Right lobe of liver (tissue), 6 donors: Measurements from ENCODE around the gene SLC29A1. TPM values are rescaled to one million over a fixed set of nuclear protein-coding genes. Genes with fewer than 3 reads are reported as not detected.

Experiments
- ATAC-seq, 4 donors: fragments of 200-7000 bp; cut with Tn5 transposase; one replicate each; pipeline ENCODE4 v1.9.1; 2020; ENCODE audit warnings: mild to moderate bottlenecking in 4 of 4, moderate library complexity in 4 of 4
- DNase-seq, 3 donors: peaks; one replicate each; pipeline ENCODE4 v3.0.0-alpha.2; 2020
- H3K27ac ChIP-seq, 3 donors: fragments of 200-600 bp; one replicate each; pipeline ENCODE4 v1.8.0; 2022
- H3K27me3 ChIP-seq, 2 donors: fragments of 200-600 bp; one replicate each; pipeline ENCODE4 v1.8.0; 2022
- H3K36me3 ChIP-seq, 4 donors: fragments of 200-600 bp; sonication (generic) in 1 of 4; one replicate each; pipeline versions ENCODE4 v1.5.1 to v1.8.0; 2017 to 2022; ENCODE audit warnings: control low read depth in 1 of 4
- H3K4me1 ChIP-seq, 4 donors: fragments of 200-600 bp; sonication (generic) in 1 of 4; one replicate each; pipeline versions ENCODE4 v1.5.1 to v1.8.0; 2017 to 2022; ENCODE audit warnings: control low read depth in 1 of 4
- H3K4me3 ChIP-seq, 3 donors: fragments of 200-600 bp; one replicate each; pipeline ENCODE4 v1.8.0; 2022
- H3K9me3 ChIP-seq, 4 donors: fragments of 200-600 bp; sonication (generic) in 1 of 4; one replicate each; pipeline versions ENCODE4 v1.5.1 to v1.8.0; 2017 to 2022; ENCODE audit warnings: control low read depth in 1 of 4
- POLR2A ChIP-seq: fragments of 450-650 bp; IDR thresholded peaks from one replicate; pipeline ENCODE4 v1.6.1; 2017; ENCODE audit warnings: antibody characterized with exemption, mild to moderate bottlenecking
- WGBS: methylation state at CpG from one replicate; pipeline ENCODE4 v1.1.6; 2018; ENCODE audit warnings: low coverage, low lambda C conversion rate; ENCODE audit not compliant: insufficient coverage; ENCODE audit errors: missing lambda C conversion rate; 5-methylcytosine and 5-hydroxymethylcytosine counted together
- intact Hi-C, 2 donors: fragments of 100-400 bp; cut with DNase I; formaldehyde crosslinking; loops; one replicate each; pipeline versions ENCODE4 v1.11.2 to v1.14.1; 2022
- total RNA-seq, 6 experiments: library from RNA; depleted of rRNA in 2 of 6; stranded (reverse); fragments of >200 nt in 2 of 6; fragmentation: NEBNext Ultra II Directional in 3 of 6; extraction: Animal tissue kit (Norgen Biotek cat#: 25700) in 3 of 6; gene quantifications; one replicate each; pipeline versions ENCODE4 v1.1.0 to v1.2.4, GENCODE V29; 2016 to 2023
- TF ChIP-seq, protein P1 (sequence below), 4 donors: fragments of 200-600 bp in 3 of 4; fragments of 450-650 bp in 1 of 4; IDR thresholded peaks; one replicate each; pipeline versions ENCODE4 v1.5.1 to v1.8.0; 2016 to 2022; ENCODE audit warnings: antibody characterized with exemption in 4 of 4, mild to moderate bottlenecking in 2 of 4
- donor health status: DM: no; HTN: yes; CAD: no.
- donor health status: DM: no; HTN: no; CAD: no.
- donor health status: DM: no; HTN: no; CAD: no.
- donor health status: DM: no; HTN: yes; CAD: no.
- donor health status: DM: no; HTN: yes; CAD: no.

SLC29A1 gene
- total RNA-seq, 6 experiments from 2014 or later, result 27.4 to 51.3 (median 31.4) TPM

DNA sequence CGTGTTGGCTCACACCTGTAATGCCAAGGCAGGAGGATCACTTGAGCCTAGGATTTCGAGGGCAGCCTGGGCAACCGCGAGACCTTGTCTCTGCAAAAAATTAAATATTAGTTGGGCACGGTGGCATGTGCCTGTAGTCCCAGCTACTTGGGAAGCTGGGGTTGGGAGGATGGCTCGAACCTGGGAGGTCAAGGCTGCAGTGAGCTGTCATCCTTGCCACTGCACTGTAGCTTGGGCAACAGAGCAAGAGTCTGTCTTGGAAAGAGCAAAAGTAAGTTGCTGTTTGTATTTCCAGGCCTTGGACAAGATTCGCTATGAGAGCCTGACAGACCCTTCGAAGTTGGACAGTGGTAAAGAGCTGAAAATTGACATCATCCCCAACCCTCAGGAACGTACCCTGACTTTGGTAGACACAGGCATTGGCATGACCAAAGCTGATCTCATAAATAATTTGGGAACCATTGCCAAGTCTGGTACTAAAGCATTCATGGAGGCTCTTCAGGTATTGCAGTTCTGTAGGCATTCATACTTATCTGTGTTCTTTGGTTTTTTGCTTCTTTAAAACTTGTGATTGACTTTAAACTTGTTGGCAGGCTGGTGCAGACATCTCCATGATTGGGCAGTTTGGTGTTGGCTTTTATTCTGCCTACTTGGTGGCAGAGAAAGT, 25.8 kb downstream of the SLC29A1 start:
- Histone ChIP-seq H3K9me3 (no peaks in the 10 kb centered on the region), H3K27ac (peak overlapping the region; percentile 100), H3K36me3 (peaks cover 11 to 59% (median 47%) of the 10 kb centered on the region in 4 donors), H3K4me1 (peaks cover 0 to 47% (median 2%) of the 10 kb centered on the region in 4 donors), H3K27me3 (no peaks in the 10 kb centered on the region), H3K4me3 (peak overlapping the region in 2 of 3 donors; percentile 67 to 73)
- ATAC-seq (no peak), DNase-seq (peak in 1 of 3 donors; percentile 37)
- intact Hi-C loops, result no loop called here
- TF ChIP-seq, protein P1, sequence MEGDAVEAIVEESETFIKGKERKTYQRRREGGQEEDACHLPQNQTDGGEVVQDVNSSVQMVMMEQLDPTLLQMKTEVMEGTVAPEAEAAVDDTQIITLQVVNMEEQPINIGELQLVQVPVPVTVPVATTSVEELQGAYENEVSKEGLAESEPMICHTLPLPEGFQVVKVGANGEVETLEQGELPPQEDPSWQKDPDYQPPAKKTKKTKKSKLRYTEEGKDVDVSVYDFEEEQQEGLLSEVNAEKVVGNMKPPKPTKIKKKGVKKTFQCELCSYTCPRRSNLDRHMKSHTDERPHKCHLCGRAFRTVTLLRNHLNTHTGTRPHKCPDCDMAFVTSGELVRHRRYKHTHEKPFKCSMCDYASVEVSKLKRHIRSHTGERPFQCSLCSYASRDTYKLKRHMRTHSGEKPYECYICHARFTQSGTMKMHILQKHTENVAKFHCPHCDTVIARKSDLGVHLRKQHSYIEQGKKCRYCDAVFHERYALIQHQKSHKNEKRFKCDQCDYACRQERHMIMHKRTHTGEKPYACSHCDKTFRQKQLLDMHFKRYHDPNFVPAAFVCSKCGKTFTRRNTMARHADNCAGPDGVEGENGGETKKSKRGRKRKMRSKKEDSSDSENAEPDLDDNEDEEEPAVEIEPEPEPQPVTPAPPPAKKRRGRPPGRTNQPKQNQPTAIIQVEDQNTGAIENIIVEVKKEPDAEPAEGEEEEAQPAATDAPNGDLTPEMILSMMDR (IDR thresholded peaks at IDR 0.05), result no peak
- no peak for TF ChIP-seq POLR2A
- 70% methylated on average over 4 of the region's 9 CpGs for WGBS

DNA sequence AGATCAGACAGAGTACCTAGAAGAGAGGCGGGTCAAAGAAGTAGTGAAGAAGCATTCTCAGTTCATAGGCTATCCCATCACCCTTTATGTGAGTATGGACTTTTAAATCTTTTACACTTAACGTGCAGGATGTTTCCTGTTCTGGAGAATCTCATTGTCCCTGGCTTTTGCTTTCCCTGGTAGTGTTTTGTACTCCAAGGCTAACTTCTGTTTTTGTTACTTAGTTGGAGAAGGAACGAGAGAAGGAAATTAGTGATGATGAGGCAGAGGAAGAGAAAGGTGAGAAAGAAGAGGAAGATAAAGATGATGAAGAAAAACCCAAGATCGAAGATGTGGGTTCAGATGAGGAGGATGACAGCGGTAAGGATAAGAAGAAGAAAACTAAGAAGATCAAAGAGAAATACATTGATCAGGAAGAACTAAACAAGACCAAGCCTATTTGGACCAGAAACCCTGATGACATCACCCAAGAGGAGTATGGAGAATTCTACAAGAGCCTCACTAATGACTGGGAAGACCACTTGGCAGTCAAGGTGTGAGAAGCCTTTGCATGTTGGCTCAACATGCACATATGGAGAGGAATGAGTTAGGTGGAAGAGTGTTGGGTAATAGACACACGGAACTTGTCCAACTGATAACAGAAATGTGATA, 26.8 kb downstream of the SLC29A1 start:
- ATAC-seq (no peak), DNase-seq (no peak)
- WGBS, result 62% methylated on average over 5 of the region's 6 CpGs
- Histone ChIP-seq H3K36me3 (peaks cover 14 to 69% (median 49%) of the 10 kb centered on the region in 4 donors), H3K4me3 (no peak overlapping the region), H3K4me1 (peaks cover 0 to 45% (median 2%) of the 10 kb centered on the region in 4 donors), H3K9me3 (no peaks in the 10 kb centered on the region), H3K27ac (peak overlapping the region in 2 of 3 donors; percentile 19 to 100), H3K27me3 (no peaks in the 10 kb centered on the region)
- no peak for TF ChIP-seq POLR2A
- TF ChIP-seq, protein P1 (IDR thresholded peaks at IDR 0.05), result no peak
- intact Hi-C loops, result no loop called here

DNA sequence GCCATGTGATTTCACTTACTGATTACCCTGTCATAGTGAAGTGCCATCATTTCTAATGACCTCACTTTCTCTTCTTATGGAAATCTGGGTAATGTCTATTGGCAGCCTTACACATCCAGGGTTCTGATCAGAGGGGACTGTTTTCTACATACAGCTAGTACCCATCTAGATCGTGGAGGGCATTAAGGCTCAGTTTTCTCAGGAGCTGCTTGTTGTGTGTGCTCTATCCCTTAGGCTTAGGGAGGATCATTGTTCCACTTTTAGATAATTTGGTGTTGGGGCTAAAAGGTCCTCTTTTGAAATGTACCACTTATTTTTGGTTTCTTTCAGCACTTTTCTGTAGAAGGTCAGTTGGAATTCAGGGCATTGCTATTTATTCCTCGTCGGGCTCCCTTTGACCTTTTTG, 27.3 kb downstream of the SLC29A1 start:
- H3K27me3 ChIP-seq, result no peaks in the 10 kb centered on the region
- no peak for DNase-seq
- H3K36me3 ChIP-seq, result peaks cover 14 to 70% (median 49%) of the 10 kb centered on the region in 4 donors
- intact Hi-C loops, result no loop called here
- 54% methylated on average over 2 of the region's 3 CpGs for WGBS
- ATAC-seq, result no peak
- peak overlapping the region in 2 of 3 donors; percentile 19 to 24 for H3K27ac ChIP-seq
- no peaks in the 10 kb centered on the region for H3K9me3 ChIP-seq
- H3K4me3 ChIP-seq, result no peak overlapping the region
- peaks cover 0 to 40% (median under 1%) of the 10 kb centered on the region in 4 donors for H3K4me1 ChIP-seq
- no peak for TF ChIP-seq POLR2A
- TF ChIP-seq, protein P1 (IDR thresholded peaks at IDR 0.05), result no peak

DNA sequence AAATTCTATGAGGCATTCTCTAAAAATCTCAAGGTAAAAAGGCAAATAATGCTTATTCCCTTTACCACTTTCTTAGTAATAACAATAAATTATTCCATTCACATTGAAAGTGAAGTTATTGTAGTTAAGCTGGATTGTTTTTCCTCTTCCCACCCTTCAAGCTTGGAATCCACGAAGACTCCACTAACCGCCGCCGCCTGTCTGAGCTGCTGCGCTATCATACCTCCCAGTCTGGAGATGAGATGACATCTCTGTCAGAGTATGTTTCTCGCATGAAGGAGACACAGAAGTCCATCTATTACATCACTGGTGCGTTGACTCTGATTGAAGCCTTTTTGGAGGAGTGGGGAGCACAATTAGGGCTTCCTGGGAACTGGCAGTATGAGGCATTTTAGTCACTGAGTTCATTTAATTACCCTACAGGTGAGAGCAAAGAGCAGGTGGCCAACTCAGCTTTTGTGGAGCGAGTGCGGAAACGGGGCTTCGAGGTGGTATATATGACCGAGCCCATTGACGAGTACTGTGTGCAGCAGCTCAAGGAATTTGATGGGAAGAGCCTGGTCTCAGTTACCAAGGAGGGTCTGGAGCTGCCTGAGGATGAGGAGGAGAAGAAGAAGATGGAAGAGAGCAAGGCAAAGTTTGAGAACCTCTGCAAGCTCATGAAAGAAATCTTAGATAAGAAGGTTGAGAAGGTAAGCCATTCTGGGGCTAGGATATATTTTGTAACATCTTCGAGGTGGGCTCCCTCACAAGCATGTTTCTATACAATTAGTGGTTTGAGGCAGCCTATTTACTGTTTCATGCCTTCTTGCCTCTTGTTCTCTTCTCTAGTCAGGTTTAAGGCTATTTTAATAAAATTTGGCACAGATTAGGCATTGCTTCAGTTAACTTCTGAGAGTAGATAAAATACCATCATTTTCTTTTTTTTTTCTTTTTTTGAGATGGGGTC, 28.5 kb downstream of the SLC29A1 start:
- no peak for ATAC-seq

More for the DNA sequence above, 28.5 kb downstream of the SLC29A1 start:
- Histone ChIP-seq H3K4me1 (peaks cover 0 to 46% (median 0%) of the 10 kb centered on the region in 4 donors), H3K4me3 (no peak overlapping the region), H3K27ac (no peak overlapping the region), H3K9me3 (no peaks in the 10 kb centered on the region), H3K27me3 (no peaks in the 10 kb centered on the region), H3K36me3 (peaks cover 14 to 70% (median 49%) of the 10 kb centered on the region in 4 donors)
- 76% methylated on average over 10 of the region's 14 CpGs for WGBS
- DNase-seq, result peak in 1 of 3 donors; percentile 19
- TF ChIP-seq, protein P1 (IDR thresholded peaks at IDR 0.05), result no peak
- TF ChIP-seq POLR2A, result no peak
- intact Hi-C loops, result no loop called here
